HG03060 (cell line): ENCODE results near the gene TNS2.
"Not testable (repeated sequence)": the region's sequence is repeated elsewhere in the genome, so short reads cannot be mapped to it uniquely, and the experiment has no call there.

Source experiments
- ATAC-seq: cut with Tn5 transposase; IDR thresholded peaks from one replicate; pipeline ENCODE4 v1.9.1; 2021; ENCODE audit warnings: low read depth, moderate number of reproducible peaks; ENCODE audit not compliant: unreplicated experiment

TNS2 gene

DNA sequence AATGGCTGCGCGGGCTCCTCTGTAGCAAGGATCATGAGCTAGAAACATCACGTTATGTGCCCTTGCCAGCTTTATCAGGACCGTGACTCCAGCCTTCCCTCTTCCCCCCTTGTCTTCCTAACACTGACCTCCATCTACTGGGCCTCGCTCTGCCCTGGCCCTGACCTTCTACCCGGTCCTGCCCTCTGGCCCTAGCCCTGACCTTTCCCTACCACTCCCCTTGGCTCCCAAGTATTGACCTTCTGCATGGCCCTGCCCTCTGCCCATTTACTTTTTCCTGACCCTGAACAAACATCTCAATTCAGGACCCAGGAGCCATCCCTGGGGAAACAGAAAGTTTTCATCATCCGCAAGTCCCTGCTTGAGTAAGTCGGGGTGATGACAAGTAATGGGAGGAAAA lies 55.4 kb downstream of the TNS2 start:
- ATAC-seq = no peak

DNA sequence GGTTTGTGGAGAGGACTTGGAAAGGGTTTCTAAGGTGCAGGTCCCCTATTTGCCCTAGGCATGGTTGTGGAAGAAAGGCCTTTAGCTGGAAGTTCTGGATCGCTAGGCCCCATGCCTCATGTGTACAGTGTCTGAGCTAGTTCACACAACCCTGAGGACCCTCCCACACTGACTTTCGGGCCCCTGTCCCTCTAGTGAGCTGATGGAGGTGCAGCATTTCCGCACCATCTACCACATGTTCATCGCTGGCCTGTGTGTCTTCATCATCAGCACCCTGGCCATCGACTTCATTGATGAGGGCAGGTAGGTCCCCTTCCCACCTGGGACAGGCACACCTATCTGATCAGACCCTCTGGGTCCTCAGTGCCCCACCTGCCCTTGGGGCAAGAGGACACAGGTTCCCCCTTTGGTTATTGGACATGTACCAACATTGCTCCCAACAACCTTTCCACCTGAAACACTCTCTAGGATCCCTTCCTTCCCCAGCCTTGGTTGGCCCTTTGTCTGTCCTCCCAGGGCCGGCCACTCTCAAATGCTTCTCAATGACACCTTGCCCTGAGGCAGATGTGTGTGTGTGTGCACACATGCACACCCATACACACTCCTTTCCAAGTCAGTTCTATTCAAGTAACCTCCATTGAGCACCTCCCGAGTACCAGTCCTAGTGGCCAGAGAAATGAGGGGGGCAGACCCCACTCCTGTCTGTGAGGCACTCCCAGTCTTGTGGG lies 56.0 kb downstream of the TNS2 start:
- ATAC-seq = no peak

DNA sequence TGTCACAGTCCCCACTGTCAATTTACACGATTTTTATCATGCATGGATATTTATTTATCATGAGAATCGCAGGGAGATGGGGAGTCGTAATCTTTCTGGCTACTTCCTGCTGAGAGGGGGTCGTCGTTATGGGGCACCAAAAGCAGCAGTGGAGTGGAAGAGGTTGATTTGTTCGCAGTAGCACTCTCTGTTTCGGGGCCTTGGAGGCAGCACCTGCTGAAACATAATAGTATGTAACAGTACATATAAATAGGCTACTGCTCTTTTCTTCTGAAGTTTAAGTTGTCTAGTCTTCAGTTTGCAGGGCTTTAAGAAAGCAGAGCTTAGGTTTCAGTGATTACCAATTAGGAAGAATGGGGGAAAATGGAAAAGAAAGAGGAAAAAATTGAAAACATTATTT lies 57.3 kb downstream of the TNS2 start:
- ATAC-seq = no peak

GRCh38 chr12:53112431-53112830 lies 62.6 kb downstream of the TNS2 start:
- not testable (repeated sequence) for ATAC-seq

- ATAC-seq = no peak
Observed at GRCh38 chr12:53113136-53113705, 63.4 kb downstream of the TNS2 start.

DNA sequence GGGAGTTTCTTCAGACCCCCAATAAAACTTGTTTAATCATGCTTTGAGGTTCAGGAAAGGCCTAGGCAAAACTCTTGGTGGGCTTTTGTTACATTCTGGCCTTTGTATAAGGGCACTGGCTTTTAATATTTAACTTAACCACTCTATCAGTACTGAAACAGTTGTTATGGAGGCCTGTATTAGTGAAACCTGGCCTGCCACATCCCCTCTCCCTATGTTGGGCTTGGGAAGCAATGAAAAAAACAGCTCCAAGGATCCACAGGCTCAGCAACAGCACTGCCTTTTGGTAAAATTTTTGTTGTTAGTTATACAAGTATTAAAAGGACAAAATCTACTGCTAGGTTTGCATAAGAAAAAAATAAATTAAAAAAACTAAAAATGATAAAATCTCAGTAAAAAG lies 64.1 kb downstream of the TNS2 start:
- no peak for ATAC-seq
